ENCODE results near the gene CCDC142.

DNA sequence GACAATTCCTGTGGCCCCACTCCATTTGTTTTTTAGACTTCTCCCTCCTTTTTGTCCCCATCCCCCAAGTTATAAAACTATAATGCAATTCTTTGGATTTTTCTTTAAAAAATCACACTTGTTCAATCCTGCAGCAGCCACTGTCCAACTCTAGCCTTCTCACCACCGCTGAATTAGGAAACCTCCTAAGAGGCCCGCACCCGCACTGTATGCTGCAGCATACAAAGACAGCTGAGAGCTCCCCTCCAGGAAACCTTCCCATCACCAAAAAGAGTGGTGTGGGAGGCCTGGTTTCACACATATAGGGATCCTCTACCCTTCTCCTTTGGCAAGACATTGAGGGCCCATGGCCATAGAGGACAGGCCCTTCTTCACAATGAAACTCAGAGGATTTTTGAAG is 21.8 kb upstream of the CCDC142 start:
- TF ChIP-seq, protein P1, sequence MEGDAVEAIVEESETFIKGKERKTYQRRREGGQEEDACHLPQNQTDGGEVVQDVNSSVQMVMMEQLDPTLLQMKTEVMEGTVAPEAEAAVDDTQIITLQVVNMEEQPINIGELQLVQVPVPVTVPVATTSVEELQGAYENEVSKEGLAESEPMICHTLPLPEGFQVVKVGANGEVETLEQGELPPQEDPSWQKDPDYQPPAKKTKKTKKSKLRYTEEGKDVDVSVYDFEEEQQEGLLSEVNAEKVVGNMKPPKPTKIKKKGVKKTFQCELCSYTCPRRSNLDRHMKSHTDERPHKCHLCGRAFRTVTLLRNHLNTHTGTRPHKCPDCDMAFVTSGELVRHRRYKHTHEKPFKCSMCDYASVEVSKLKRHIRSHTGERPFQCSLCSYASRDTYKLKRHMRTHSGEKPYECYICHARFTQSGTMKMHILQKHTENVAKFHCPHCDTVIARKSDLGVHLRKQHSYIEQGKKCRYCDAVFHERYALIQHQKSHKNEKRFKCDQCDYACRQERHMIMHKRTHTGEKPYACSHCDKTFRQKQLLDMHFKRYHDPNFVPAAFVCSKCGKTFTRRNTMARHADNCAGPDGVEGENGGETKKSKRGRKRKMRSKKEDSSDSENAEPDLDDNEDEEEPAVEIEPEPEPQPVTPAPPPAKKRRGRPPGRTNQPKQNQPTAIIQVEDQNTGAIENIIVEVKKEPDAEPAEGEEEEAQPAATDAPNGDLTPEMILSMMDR (IDR thresholded peaks at IDR 0.05; ENCODE audit: low read depth, low read length, poor library complexity, severe bottlenecking): no peak
- TF ChIP-seq EZH2phosphoT487 (IDR thresholded peaks at IDR 0.05; ENCODE audit: borderline replicate concordance, low read length): no peak

Measured in DOHH2 (cell line).